ENCODE results near the gene STK32A.

- TF ChIP-seq CTCF (IDR thresholded peaks at IDR 0.05) (no peak), POLR2A (IDR thresholded peaks at IDR 0.05) (no peak)
These were observed 159.2 kb downstream of the STK32A start for GRCh38 chr5:147393874-147394672.

All from uterus (tissue), 2 donors.